Transverse colon (tissue), 4 donors: Measurements from ENCODE around the gene MED29.

Source experiments
- POLR2A ChIP-seq: fragments of 450-650 bp; IDR thresholded peaks from one replicate; pipeline ENCODE4 v1.6.1; 2016; ENCODE audit warnings: antibody characterized with exemption, mild to moderate bottlenecking, moderate library complexity
- POLR2AphosphoS5 ChIP-seq, 3 donors: sonication (generic); formaldehyde crosslinking; IDR thresholded peaks; one replicate each; pipeline ENCODE4 v1.6.1; 2016; ENCODE audit warnings: antibody characterized with exemption in 3 of 3
- TF ChIP-seq, protein P1 (sequence below), 5 experiments: fragments of 200-600 bp in 3 of 5; fragments of 450-650 bp in 2 of 5; sonication (generic) in 3 of 5; IDR thresholded peaks; 1 replicate in 2 of 5; 2 replicates in 3 of 5; pipeline ENCODE4 v1.5.1; 2016 to 2017; ENCODE audit warnings: antibody characterized with exemption in 5 of 5, inconsistent platforms in 3 of 5, mild to moderate bottlenecking in 2 of 5, moderate library complexity in 1 of 5

DNA sequence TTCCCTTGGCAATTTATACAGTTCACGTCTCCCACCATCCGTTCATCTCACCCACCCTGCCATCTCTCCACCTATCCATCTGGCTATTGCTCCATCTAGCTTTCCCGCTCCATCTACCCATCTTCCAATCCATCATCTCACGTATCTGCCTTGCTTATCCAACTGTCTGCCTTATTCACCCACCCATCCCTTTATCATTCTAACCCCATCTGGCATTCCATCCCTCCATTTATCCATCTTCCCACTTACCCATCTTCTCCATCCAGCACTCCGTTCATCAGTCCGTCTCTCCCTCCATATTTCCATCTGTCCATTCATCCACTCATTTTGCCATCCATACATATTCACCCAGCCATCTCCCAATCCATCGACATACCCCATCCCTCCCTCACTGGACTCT lies 34.6 kb downstream of the MED29 start:
- TF ChIP-seq POLR2A (no peak), POLR2AphosphoS5 (IDR thresholded peaks at IDR 0.05) (no peak)
- TF ChIP-seq, protein P1, sequence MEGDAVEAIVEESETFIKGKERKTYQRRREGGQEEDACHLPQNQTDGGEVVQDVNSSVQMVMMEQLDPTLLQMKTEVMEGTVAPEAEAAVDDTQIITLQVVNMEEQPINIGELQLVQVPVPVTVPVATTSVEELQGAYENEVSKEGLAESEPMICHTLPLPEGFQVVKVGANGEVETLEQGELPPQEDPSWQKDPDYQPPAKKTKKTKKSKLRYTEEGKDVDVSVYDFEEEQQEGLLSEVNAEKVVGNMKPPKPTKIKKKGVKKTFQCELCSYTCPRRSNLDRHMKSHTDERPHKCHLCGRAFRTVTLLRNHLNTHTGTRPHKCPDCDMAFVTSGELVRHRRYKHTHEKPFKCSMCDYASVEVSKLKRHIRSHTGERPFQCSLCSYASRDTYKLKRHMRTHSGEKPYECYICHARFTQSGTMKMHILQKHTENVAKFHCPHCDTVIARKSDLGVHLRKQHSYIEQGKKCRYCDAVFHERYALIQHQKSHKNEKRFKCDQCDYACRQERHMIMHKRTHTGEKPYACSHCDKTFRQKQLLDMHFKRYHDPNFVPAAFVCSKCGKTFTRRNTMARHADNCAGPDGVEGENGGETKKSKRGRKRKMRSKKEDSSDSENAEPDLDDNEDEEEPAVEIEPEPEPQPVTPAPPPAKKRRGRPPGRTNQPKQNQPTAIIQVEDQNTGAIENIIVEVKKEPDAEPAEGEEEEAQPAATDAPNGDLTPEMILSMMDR (IDR thresholded peaks at IDR 0.05) = no peak
